HG02970 (cell line): Measurements from ENCODE around the gene AOAH.
"Not testable (repeated sequence)": the region's sequence is repeated elsewhere in the genome, so short reads cannot be mapped to it uniquely, and the experiment has no call there.

ENCODE experiments used
- ATAC-seq: cut with Tn5 transposase; IDR thresholded peaks from one replicate; pipeline ENCODE4 v1.9.1; 2021; ENCODE audit warnings: mild to moderate bottlenecking, moderate library complexity, moderate number of reproducible peaks; ENCODE audit not compliant: unreplicated experiment, low FRiP score

AOAH gene

GRCh38 chr7:36659638-36660341 lies 64.5 kb downstream of the AOAH start:
- ATAC-seq: no peak

GRCh38 chr7:36659172-36659516 lies 65.2 kb downstream of the AOAH start:
- no peak for ATAC-seq

GRCh38 chr7:36658335-36659171 lies 65.7 kb downstream of the AOAH start:
- no peak for ATAC-seq

GRCh38 chr7:36657036-36657660 lies 67.1 kb downstream of the AOAH start:
- ATAC-seq: no peak

DNA sequence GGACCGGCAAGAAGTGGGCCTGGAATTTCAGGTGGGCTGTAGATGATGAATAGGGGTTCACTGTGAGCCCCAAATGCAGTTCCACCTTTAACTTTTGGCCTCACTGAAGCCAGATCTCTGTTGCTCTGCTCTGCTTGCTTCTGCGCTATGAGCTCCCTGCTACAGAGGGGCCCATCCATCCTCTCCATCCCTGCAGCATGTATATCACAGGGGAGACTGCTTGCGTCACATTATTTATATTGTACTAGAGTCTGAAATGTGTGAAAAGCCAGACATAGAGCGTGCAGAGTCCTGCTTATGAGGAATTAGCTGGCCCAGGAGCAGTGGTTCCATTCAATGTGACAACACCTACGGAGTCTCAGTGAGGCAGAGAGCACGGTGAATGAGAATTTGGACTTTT lies 69.9 kb downstream of the AOAH start:
- no peak for ATAC-seq

GRCh38 chr7:36653663-36654355 lies 70.5 kb downstream of the AOAH start:
- ATAC-seq: no peak

DNA sequence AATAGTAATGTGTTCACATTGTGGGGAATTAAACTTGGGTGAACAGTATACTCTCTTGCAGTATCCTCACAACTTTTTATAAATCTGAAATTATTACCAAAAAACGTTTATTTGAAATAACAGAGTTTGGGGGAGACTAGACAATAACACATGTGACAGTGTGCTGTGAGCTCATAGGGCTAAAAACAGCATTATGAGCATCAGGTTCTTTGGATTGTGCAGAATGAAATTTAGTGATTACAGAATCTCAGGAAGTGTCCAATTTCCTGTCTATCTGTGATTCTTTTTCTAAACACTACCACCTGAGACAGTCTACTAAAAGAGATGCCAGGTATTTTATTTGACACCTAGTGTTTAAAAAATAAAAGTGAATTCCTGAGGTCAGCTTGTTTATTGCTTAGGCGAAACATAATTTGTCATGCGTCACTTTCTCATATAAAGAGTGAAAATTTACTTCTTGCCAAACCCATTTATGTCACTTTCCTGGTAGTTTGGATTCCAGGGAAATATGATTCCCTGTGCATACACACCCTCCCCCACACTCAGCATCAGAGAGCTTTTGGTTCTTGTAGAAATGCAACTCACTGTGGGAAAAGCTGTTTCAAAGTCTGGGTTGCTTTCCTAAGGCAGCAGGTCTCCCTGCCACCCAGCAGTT lies 71.2 kb downstream of the AOAH start:
- ATAC-seq: no peak

DNA sequence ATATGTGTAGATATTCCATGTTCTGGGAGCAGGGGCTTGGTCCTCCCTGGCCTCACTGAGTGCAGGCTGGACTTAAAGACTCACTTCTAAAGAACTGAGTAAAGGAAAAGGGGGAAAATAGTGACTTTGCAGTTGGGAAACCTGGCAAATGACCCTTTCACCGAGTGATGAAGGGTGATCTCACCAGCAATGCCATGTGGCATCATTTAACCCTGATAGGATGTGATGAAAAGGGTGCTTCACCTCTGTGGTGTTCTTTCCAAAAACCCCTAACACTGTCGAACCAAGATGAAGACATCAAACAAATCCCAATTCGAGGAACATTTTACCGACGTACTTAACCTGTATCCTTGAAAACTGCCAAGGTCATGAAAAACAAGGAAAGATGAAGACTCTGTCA lies 71.9 kb downstream of the AOAH start:
- ATAC-seq: no peak

- ATAC-seq: no peak
Measured at GRCh38 chr7:36651404-36651803, 72.9 kb downstream of the AOAH start.

DNA sequence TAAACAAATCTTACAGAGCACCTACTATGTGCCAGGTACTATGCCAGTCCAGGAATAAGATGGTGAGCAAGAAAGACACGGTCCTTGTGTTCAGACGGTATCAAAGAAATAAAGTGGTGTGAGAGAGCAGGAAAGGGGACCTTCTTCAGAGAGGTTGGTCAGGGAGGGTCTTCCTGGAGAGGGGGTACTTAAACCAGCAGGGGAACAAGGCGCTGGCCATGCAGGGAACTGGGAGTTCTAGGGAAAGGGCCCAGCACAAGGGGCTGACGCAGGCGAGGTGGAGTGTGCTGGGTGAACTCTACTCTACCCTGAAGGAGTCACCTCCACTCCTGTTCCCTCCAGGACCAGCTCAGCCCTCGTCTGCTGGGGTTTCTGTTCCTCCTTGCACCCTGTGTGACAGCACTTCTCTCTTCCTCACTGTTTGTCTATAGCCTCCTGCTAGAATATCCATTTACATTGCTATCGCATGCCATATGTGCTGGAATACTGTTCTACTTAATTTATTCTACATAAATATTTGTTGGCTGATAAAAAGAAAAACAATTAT lies 73.5 kb downstream of the AOAH start:
- ATAC-seq: no peak

GRCh38 chr7:36650320-36650719 lies 74.0 kb downstream of the AOAH start:
- ATAC-seq: no peak

DNA sequence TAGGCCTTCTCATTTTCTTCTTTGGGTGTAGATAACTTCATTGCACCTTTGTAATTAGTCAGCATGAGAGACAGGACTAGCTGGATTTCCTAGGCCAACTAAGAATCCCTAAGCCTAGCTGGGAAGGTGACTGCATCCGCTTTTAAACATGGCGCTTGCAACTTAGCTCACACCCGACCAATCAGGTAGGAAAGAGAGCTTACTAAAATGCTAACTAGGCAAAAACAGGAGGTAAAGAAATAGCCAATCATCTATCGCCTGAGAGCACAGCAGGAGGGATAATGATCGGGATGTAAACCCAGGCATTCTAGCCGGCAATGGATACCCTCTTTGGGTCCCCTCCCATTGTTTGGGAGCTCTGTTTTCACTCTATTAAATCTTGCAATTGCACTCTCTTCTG lies 75.0 kb downstream of the AOAH start:
- not testable (repeated sequence) for ATAC-seq

GRCh38 chr7:36648441-36648840 lies 75.9 kb downstream of the AOAH start:
- no peak for ATAC-seq

DNA sequence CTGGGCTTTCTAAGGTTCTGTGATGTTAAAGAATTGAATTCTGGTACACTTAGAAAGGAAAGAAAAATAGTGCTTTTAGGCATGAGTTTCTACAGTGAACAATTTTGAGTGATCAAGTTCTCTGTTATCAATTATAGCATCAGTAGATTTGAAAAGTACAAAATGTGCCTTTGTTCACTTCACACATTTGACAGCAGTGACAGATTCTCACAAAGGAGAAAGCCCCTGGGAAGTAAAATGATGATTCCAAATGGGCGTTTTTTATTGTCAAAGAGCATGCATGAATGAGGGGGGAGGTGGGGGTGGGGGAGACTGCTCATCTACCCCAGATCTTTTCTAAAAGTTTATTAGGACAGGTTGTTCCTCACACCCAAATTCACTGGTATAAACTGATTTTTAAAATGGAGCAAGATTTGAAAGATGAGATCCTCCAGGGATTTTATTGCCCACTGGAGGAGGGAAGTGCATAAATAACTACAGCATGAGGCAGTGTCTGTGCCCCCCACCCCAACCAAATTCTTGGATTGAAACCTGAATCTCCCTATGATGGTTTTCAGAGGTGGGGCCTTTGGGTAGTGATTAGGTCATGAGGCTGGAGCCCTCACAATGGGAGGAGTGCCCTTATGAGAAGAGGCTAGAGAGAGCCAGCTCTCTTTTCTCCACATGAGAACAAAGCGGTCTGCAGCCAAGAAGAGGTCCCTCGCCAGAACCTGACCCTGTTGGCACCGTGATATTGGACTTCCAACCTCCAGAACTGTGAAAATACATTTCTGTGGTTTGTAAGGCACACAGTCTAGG lies 79.5 kb downstream of the AOAH start:
- ATAC-seq: no peak

DNA sequence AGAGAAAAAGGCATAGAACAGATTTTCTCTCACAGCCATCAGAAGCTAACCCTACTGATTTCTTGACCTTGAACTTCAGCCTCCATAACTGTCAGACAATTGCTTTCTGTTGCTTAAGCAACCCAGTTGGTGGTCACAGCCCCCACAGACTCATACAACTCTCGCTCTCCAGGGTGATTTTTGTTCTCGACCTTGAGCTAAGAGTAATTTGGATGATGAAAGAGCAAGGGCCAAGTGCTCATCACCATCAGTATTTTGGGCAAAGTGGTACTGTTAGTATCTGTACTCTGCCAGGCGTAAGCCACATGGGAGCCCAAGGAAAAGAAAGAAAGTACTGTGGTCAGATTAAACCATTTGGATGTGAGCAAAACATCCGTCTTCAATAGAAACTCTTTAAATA lies 81.9 kb downstream of the AOAH start:
- ATAC-seq: no peak

DNA sequence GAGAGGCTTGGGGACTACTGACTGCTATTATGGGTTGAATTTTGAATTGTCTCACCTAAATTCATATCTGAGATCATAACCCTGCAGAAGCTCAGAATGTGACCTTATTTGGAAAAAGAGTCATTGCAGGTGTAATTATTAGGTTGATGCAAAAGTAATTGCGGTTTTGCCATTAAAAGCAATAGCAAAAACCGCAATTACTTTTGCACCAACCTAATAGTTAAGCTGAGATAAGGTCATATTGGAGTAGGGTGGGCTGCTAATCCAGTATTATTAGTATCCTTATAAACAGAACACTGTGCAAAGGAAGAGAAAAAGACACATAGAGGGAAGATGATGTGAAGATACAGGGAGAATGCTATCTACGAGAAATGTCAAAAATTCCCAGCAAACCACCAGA lies 82.3 kb downstream of the AOAH start:
- ATAC-seq: no peak

DNA sequence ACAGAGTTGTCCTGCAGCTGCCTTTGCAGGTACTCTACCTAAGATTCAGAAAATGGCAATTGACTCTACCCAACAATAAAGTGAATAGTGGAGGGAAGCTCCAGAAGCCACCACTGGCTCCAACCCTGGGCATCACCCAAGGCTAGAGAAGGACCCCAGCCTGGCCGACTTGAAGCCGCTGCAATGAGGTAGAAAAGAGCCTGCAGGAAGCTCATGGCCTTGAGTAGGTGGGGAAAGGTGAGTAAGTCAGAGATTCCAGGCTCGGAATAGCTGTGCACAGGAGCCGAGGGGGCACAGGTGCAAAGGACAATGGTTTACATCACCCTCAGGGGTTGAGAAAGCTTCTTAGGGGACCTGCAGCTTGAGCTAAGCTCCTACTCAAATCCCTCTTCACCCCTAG lies 83.6 kb downstream of the AOAH start:
- ATAC-seq: no peak

DNA sequence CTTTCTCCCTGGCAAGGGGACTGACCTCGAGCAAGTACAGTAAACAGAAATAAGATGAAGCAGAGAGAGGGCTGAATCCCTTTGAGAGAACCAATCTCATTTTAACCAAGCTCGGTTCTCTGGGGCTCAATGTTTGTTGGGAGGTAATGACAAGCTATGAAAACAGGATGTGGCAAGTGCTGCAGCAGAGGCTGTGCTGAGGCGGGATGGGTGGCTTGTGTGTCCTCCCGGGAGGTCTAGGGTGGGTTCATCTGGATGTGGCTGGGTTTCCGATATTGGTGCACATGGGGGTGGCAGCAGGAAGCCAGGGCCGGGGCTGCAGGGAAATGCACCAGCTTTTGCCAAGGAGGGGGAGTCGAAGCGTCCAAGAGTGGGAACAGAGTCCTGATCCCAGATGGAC lies 84.5 kb downstream of the AOAH start:
- no peak for ATAC-seq

DNA sequence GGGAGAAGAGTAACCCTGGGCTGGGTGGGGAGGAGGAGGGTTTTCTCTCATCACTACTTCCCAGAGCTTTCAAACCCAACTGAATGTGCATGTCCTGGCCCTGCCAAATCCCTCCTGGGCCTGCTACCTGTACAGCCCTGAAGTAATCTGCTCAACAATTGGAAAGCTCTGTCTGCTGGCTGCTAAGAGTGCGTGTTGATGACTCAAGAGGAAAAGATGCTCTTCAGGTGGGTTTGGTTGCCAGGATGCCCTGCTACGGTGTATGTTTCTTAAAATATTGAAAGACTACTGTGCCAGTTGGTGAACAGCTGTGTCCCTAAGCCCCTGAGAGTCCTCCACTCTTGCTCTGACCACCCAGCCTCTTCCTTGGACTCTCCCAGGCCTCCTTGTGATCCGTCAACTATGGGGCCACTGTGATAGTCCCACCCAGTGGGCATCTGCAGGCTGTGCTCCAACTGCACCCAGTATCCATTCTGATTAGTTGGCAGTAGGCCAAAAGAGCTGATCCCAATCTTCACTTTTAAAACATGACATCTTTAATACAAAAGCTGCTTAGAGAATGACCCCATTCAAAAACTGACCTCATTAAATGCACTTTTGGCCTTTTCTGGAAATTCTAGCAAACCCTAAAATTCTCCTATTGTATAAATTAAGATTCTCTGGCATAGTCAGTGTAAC lies 85.6 kb downstream of the AOAH start:
- no peak for ATAC-seq
